ENCODE results near the gene WDR45B.

- TF ChIP-seq CTCF (IDR thresholded peaks at IDR 0.05 in 8 of 11, conservative IDR thresholded peaks at IDR 0.05 in 3 of 11) (no peak), POLR2A (IDR thresholded peaks at IDR 0.05) (no peak)
Observed at GRCh38 chr17:82692268-82692667, 44.0 kb upstream of the WDR45B start.

All from spleen (tissue), 7 donors.